K562 (cell line): Measurements from ENCODE around the gene ARMH3. TPM values are rescaled to one million over a fixed set of nuclear protein-coding genes. Genes with fewer than 3 reads are reported as not detected.
A peak's percentile ranks its signal among the peaks of the same experiment; 100 is the strongest.

Source experiments
- ARNT ChIP-seq, 2 experiments: fragments of 450-650 bp; IDR thresholded peaks; 2 replicates each; pipeline ENCODE4 v1.6.1; 2016; ENCODE audit warnings: mild to moderate bottlenecking in 1 of 2
- CBX1 ChIP-seq: sonication (generic); IDR thresholded peaks from 2 replicates; pipeline ENCODE4 v1.6.1; 2016; ENCODE audit warnings: antibody characterized with exemption, low read depth, mild to moderate bottlenecking
- CBX5 ChIP-seq: IDR thresholded peaks from 2 replicates; pipeline ENCODE4 v1.6.1; 2014; ENCODE audit warnings: low read depth, borderline replicate concordance
- CHD2 ChIP-seq: IDR thresholded peaks from 2 replicates; pipeline ENCODE4 v1.6.1; 2011; ENCODE audit warnings: low read depth, low read length
- EP300 ChIP-seq: IDR thresholded peaks from 2 replicates; pipeline ENCODE4 v1.6.1; 2012; ENCODE audit warnings: low read length, improper control_type of control experiment
- EP400 ChIP-seq: fragments of 450-650 bp; IDR thresholded peaks from 2 replicates; pipeline ENCODE4 v1.6.1; 2017; ENCODE audit warnings: antibody characterized with exemption, mild to moderate bottlenecking, moderate library complexity
- FOXK2 ChIP-seq, 2 experiments: fragments of 450-650 bp; IDR thresholded peaks in 1 of 2; conservative IDR thresholded peaks in 1 of 2; 2 replicates each; pipeline ENCODE4 v1.6.1; 2016; ENCODE audit warnings: low read depth in 2 of 2, mild to moderate bottlenecking in 1 of 2
- GABPB1 ChIP-seq: sonication (generic); formaldehyde crosslinking; IDR thresholded peaks from 2 replicates; pipeline ENCODE4 v1.8.0; 2022; ENCODE audit warnings: mild to moderate bottlenecking, missing genetic modification reagents
- MEIS2 ChIP-seq: fragments of 450-650 bp; IDR thresholded peaks from 2 replicates; pipeline ENCODE4 v1.6.1; 2014; ENCODE audit warnings: mild to moderate bottlenecking; ENCODE audit not compliant: partially characterized antibody
- STAT5A ChIP-seq: IDR thresholded peaks from 2 replicates; pipeline ENCODE4 v1.6.1; 2012; ENCODE audit warnings: low read length, inconsistent platforms, borderline replicate concordance
- TEAD4 ChIP-seq, 2 experiments: sonication (generic) in 1 of 2; formaldehyde crosslinking in 1 of 2; IDR thresholded peaks; 2 replicates each; pipeline versions ENCODE4 v1.6.1 to v1.8.0; 2012 to 2022; ENCODE audit warnings: borderline replicate concordance in 1 of 2, inconsistent platforms in 1 of 2, low read length in 1 of 2, mild to moderate bottlenecking in 1 of 2, missing genetic modification reagents in 1 of 2
- VEZF1 ChIP-seq: fragments of 200-800 bp; sonication (Bioruptor generic); IDR thresholded peaks from 2 replicates; pipeline ENCODE4 v1.6.1; 2017; ENCODE audit warnings: missing genetic modification characterization, missing compliant biosample characterization
- ZBTB26 ChIP-seq: fragments of 450-650 bp; formaldehyde crosslinking; IDR thresholded peaks from 2 replicates; pipeline ENCODE4 v1.4.0; 2022; ENCODE audit warnings: missing genetic modification characterization
- ZC3H8 ChIP-seq: fragments of 450-650 bp; IDR thresholded peaks from 2 replicates; pipeline ENCODE4 v1.6.1; 2017
- ZEB2 ChIP-seq: fragments of 450-650 bp; IDR thresholded peaks from 2 replicates; pipeline ENCODE4 v1.6.1; 2016
- ZKSCAN3 ChIP-seq: fragments of 250-450 bp; sonication (Bioruptor Pico); IDR thresholded peaks from 2 replicates; pipeline ENCODE4 v1.4.0; 2020
- ZNF165 ChIP-seq: fragments of 250-450 bp; sonication (Bioruptor Pico); IDR thresholded peaks from 2 replicates; pipeline ENCODE4 v1.4.0; 2020; ENCODE audit warnings: borderline replicate concordance
- ZNF766 ChIP-seq: fragments of 200-800 bp; sonication (Bioruptor generic); conservative IDR thresholded peaks from 2 replicates; pipeline ENCODE4 v1.6.1; 2016; ENCODE audit warnings: missing genetic modification characterization, missing compliant biosample characterization
- polyA plus RNA-seq, 8 experiments: library from polyadenylated mRNA; depleted of rRNA in 4 of 8; stranded (reverse) in 5 of 8; unstranded in 3 of 8; fragments of >200 nt; fragmentation: Nextera tagmentation in 2 of 8; fragmentation: Illumina TruSeq in 1 of 8; extraction: Ambion mirVana in 2 of 8; extraction: Trizol in 1 of 8; gene quantifications; 2 replicates each; pipeline versions ENCODE4 v1.2.1 to v1.2.3, GENCODE V29; 2011 to 2014; ENCODE audit warnings: inconsistent platforms in 1 of 8, missing spikeins in 1 of 8
- total RNA-seq, 7 experiments: library from RNA; depleted of rRNA in 6 of 7; stranded (reverse); fragments of >200 nt in 6 of 7; fragmentation: Illumina TruSeq in 2 of 7; extraction: Trizol in 2 of 7; gene quantifications; 2 replicates each; pipeline versions ENCODE4 v1.2.1 to v1.2.3, GENCODE V29; 2011 to 2021; ENCODE audit warnings: low replicate concordance in 1 of 7
- TF ChIP-seq, protein P1 (sequence below): sonication (generic); IDR thresholded peaks from 2 replicates; pipeline ENCODE4 v1.6.1; 2016
- TF ChIP-seq, protein P2 (sequence below): sonication (generic); formaldehyde crosslinking; IDR thresholded peaks from 2 replicates; pipeline ENCODE4 v1.8.1; 2023; ENCODE audit warnings: mild to moderate bottlenecking, missing genetic modification reagents

Gene ARMH3
- total and polyA plus RNA-seq, 9 of the 15 experiments (the other 6 are each of a cell fraction or from before 2014, with no cell fraction given) = 0.29 to 0.73 TPM; not detected in 7

DNA sequence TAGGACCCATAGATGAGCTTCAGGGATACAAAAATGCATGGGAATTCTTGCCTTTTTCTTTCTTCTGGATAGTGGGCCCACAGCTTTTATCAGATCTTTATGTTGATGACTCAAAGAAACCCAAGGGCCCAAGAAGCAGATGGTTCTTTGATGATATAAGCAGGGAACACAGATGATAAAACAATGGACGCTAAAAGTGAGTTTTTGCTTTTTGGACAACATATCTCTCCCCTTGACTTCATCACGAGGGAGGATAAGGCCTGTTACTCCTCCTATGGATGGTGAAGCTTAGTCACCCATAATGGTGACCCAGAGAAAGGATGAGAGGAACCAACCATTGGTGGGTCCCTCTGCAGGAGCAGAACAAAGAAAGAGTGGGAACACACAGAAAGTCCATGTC is 231.2 kb downstream of the ARMH3 start (continued):
- TF ChIP-seq GABPB1 (CRISPR knock-in tag) (no peak), EP300 (peak; percentile 81), ZNF766 (CRISPR knock-in tag) (peak; percentile 86), CBX1 (no peak), FOXK2 (conservative IDR thresholded peaks at IDR 0.05 in 1 of 2, IDR thresholded peaks at IDR 0.05 in 1 of 2; ENCODE audit: low read depth in 2 of 2) (peak in 1 of 2 experiments; percentile 15; a peak in 1 of 4 replicates), ARNT (IDR thresholded peaks at IDR 0.05) (0 out of 4 replicates have a peak, but pooled peaks of 1 of the 2 experiments have one; percentile 32), CBX5 (no peak), VEZF1 (CRISPR knock-in tag) (peak; percentile 28; the same call in 1 of the 2 replicates), ZNF165 (CRISPR knock-in tag) (no peak), EP400 (peak; percentile 58; the same call in 1 of the 2 replicates), STAT5A (peak; percentile 65), CHD2 (no peak), ZBTB26 (CRISPR knock-in tag) (no peak), ZEB2 (no peak), ZKSCAN3 (CRISPR knock-in tag) (no peak), TEAD4 (IDR thresholded peaks at IDR 0.05; ENCODE audit: low read length) (peak; percentile 86), TEAD4 (CRISPR knock-in tag; IDR thresholded peaks at IDR 0.05; ENCODE audit: borderline replicate concordance) (no peak), ZC3H8 (no peak), MEIS2 (peak; percentile 6)
- TF ChIP-seq, protein P1, sequence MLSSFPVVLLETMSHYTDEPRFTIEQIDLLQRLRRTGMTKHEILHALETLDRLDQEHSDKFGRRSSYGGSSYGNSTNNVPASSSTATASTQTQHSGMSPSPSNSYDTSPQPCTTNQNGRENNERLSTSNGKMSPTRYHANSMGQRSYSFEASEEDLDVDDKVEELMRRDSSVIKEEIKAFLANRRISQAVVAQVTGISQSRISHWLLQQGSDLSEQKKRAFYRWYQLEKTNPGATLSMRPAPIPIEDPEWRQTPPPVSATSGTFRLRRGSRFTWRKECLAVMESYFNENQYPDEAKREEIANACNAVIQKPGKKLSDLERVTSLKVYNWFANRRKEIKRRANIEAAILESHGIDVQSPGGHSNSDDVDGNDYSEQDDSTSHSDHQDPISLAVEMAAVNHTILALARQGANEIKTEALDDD = peak; percentile 81
- TF ChIP-seq, protein P2, sequence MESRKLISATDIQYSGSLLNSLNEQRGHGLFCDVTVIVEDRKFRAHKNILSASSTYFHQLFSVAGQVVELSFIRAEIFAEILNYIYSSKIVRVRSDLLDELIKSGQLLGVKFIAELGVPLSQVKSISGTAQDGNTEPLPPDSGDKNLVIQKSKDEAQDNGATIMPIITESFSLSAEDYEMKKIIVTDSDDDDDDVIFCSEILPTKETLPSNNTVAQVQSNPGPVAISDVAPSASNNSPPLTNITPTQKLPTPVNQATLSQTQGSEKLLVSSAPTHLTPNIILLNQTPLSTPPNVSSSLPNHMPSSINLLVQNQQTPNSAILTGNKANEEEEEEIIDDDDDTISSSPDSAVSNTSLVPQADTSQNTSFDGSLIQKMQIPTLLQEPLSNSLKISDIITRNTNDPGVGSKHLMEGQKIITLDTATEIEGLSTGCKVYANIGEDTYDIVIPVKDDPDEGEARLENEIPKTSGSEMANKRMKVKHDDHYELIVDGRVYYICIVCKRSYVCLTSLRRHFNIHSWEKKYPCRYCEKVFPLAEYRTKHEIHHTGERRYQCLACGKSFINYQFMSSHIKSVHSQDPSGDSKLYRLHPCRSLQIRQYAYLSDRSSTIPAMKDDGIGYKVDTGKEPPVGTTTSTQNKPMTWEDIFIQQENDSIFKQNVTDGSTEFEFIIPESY (CRISPR knock-in tag) = no peak
